ENCODE measurements around the gene CLDN1.

Gene CLDN1

GRCh38 chr3:190306026-190306425, 16.2 kb downstream of the CLDN1 start:
- TF ChIP-seq BACH2 (CRISPR knock-in tag; IDR thresholded peaks at IDR 0.05; ENCODE audit: borderline replicate concordance): no peak
- no peak for TF ChIP-seq CSRNP3 (CRISPR knock-in tag; IDR thresholded peaks at IDR 0.05)
- no peak for TF ChIP-seq TCF4 (CRISPR knock-in tag; IDR thresholded peaks at IDR 0.05; ENCODE audit: borderline replicate concordance)
- TF ChIP-seq ISL1 (CRISPR knock-in tag; IDR thresholded peaks at IDR 0.05): no peak
- TF ChIP-seq ZNF8 (CRISPR knock-in tag; IDR thresholded peaks at IDR 0.05): no peak
- no peak for TF ChIP-seq TSHZ2 (CRISPR knock-in tag; IDR thresholded peaks at IDR 0.05)
- no peak for TF ChIP-seq SNAI2 (CRISPR knock-in tag; IDR thresholded peaks at IDR 0.05)
- TF ChIP-seq POU6F1 (CRISPR knock-in tag; IDR thresholded peaks at IDR 0.05; ENCODE audit: borderline replicate concordance, low read depth): no peak
- no peak for TF ChIP-seq ZNF70 (CRISPR knock-in tag; IDR thresholded peaks at IDR 0.05)
- no peak for TF ChIP-seq PPARA (CRISPR knock-in tag; IDR thresholded peaks at IDR 0.05; ENCODE audit: borderline replicate concordance)
- no peak for TF ChIP-seq CREB5 (CRISPR knock-in tag; IDR thresholded peaks at IDR 0.05; ENCODE audit: low read depth)
- TF ChIP-seq ARNTL (CRISPR knock-in tag; IDR thresholded peaks at IDR 0.05; ENCODE audit: borderline replicate concordance, low read depth): no peak
- TF ChIP-seq ZNF565 (CRISPR knock-in tag; conservative IDR thresholded peaks at IDR 0.05; ENCODE audit: low read depth): no peak
- no peak for TF ChIP-seq TOX (CRISPR knock-in tag; IDR thresholded peaks at IDR 0.05; ENCODE audit: borderline replicate concordance)
- TF ChIP-seq ZFP3 (CRISPR knock-in tag; IDR thresholded peaks at IDR 0.05): no peak
- no peak for ATAC-seq

GRCh38 chr3:190305406-190305805, 16.8 kb downstream of the CLDN1 start:
- TF ChIP-seq BACH2 (CRISPR knock-in tag; IDR thresholded peaks at IDR 0.05; ENCODE audit: borderline replicate concordance) (no peak), TOX (CRISPR knock-in tag; IDR thresholded peaks at IDR 0.05; ENCODE audit: borderline replicate concordance) (no peak), ZNF8 (CRISPR knock-in tag; IDR thresholded peaks at IDR 0.05) (no peak), ZC3H10 (CRISPR knock-in tag; IDR thresholded peaks at IDR 0.05) (no peak), RARB (CRISPR knock-in tag; IDR thresholded peaks at IDR 0.05) (no peak), CREB5 (CRISPR knock-in tag; IDR thresholded peaks at IDR 0.05; ENCODE audit: low read depth) (no peak), PPARA (CRISPR knock-in tag; IDR thresholded peaks at IDR 0.05; ENCODE audit: borderline replicate concordance) (no peak), CSDC2 (CRISPR knock-in tag; IDR thresholded peaks at IDR 0.05) (no peak), TSHZ2 (CRISPR knock-in tag; IDR thresholded peaks at IDR 0.05) (no peak), CSRNP3 (CRISPR knock-in tag; IDR thresholded peaks at IDR 0.05) (no peak), ZFP3 (CRISPR knock-in tag; IDR thresholded peaks at IDR 0.05) (no peak), ESRRG (CRISPR knock-in tag; IDR thresholded peaks at IDR 0.05) (no peak), SNAI2 (CRISPR knock-in tag; IDR thresholded peaks at IDR 0.05) (no peak), PATZ1 (CRISPR knock-in tag; IDR thresholded peaks at IDR 0.05; ENCODE audit: borderline replicate concordance) (no peak)
- ATAC-seq: no peak
